Endothelial cell (in vitro differentiated cells): ENCODE measurements around the gene DDX20. TPM values are rescaled to one million over a fixed set of nuclear protein-coding genes. Genes with fewer than 3 reads are reported as not detected.
A peak's percentile ranks its signal among the peaks of the same experiment; 100 is the strongest.

Experiments used
- DNase-seq: peaks from one replicate; pipeline ENCODE4 v3.0.0; 2021; ENCODE audit warnings: low spot score
- H3K27ac Mint-ChIP-seq: one replicate; pipeline ENCODE4 v1.8.0; 2021; ENCODE audit warnings: mixed read lengths, inconsistent platforms; ENCODE audit not compliant: unreplicated experiment
- H3K27me3 Mint-ChIP-seq: one replicate; pipeline ENCODE4 v1.8.0; 2021; ENCODE audit warnings: mild to moderate bottlenecking, moderate library complexity, mixed read lengths, inconsistent platforms; ENCODE audit not compliant: unreplicated experiment
- H3K36me3 Mint-ChIP-seq: one replicate; pipeline ENCODE4 v1.8.0; 2021; ENCODE audit warnings: mild to moderate bottlenecking, low read depth, mixed read lengths, inconsistent platforms; ENCODE audit not compliant: unreplicated experiment
- H3K4me1 Mint-ChIP-seq: one replicate; pipeline ENCODE4 v1.8.0; 2021; ENCODE audit warnings: mild to moderate bottlenecking, mixed read lengths, inconsistent platforms; ENCODE audit not compliant: unreplicated experiment
- H3K4me3 Mint-ChIP-seq: one replicate; pipeline ENCODE4 v1.8.0; 2021; ENCODE audit warnings: mild to moderate bottlenecking, mixed read lengths, inconsistent platforms; ENCODE audit not compliant: unreplicated experiment
- H3K9me3 Mint-ChIP-seq: one replicate; pipeline ENCODE4 v1.8.0; 2021; ENCODE audit warnings: mixed read lengths, inconsistent platforms; ENCODE audit not compliant: unreplicated experiment
- total RNA-seq: library from RNA; stranded (reverse); fragmentation: NEBNext Ultra II Directional; extraction: Animal tissue kit (Norgen Biotek cat#: 25700); gene quantifications from one replicate; pipeline ENCODE4 v1.2.1, GENCODE V29; 2021; ENCODE audit not compliant: unreplicated experiment
- TF ChIP-seq, protein P1 (sequence below): fragments of 200-600 bp; sonication (generic); IDR thresholded peaks from one replicate; pipeline ENCODE4 v1.5.0; 2021; ENCODE audit warnings: antibody characterized with exemption; ENCODE audit not compliant: unreplicated experiment

The DDX20 gene
- total RNA-seq, 1 donor from 2014 or later = 18.8 TPM

DNA sequence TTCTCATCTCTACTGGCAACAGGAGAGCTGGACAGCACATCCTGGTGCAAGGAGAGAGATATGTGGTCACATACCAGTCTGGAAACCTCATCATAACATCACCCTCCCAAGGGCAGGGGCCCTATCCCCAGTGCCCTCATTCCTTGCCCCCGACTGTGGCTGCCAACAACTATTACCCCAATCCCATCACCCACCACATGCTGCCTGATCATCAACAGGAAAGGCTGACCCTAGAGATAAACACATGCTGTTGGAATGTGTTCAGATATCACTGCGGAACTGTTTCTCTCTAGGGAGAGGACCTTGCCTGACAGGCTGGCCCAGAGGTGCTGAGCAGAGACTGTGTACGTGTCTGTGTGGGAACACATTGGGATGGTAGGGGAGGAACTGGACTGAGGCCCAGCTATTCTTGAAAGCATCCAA lies 12.0 kb upstream of the DDX20 start:
- Mint-ChIP-seq H3K36me3 (no peaks in the 10 kb centered on the region), H3K27ac (peak overlapping the region; percentile 36), H3K27me3 (peaks cover 10% of the 10 kb centered on the region), H3K4me3 (no peak overlapping the region), H3K9me3 (no peaks in the 10 kb centered on the region), H3K4me1 (peaks cover 5% of the 10 kb centered on the region)
- TF ChIP-seq, protein P1, sequence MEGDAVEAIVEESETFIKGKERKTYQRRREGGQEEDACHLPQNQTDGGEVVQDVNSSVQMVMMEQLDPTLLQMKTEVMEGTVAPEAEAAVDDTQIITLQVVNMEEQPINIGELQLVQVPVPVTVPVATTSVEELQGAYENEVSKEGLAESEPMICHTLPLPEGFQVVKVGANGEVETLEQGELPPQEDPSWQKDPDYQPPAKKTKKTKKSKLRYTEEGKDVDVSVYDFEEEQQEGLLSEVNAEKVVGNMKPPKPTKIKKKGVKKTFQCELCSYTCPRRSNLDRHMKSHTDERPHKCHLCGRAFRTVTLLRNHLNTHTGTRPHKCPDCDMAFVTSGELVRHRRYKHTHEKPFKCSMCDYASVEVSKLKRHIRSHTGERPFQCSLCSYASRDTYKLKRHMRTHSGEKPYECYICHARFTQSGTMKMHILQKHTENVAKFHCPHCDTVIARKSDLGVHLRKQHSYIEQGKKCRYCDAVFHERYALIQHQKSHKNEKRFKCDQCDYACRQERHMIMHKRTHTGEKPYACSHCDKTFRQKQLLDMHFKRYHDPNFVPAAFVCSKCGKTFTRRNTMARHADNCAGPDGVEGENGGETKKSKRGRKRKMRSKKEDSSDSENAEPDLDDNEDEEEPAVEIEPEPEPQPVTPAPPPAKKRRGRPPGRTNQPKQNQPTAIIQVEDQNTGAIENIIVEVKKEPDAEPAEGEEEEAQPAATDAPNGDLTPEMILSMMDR = no peak
- DNase-seq = no peak

DNA sequence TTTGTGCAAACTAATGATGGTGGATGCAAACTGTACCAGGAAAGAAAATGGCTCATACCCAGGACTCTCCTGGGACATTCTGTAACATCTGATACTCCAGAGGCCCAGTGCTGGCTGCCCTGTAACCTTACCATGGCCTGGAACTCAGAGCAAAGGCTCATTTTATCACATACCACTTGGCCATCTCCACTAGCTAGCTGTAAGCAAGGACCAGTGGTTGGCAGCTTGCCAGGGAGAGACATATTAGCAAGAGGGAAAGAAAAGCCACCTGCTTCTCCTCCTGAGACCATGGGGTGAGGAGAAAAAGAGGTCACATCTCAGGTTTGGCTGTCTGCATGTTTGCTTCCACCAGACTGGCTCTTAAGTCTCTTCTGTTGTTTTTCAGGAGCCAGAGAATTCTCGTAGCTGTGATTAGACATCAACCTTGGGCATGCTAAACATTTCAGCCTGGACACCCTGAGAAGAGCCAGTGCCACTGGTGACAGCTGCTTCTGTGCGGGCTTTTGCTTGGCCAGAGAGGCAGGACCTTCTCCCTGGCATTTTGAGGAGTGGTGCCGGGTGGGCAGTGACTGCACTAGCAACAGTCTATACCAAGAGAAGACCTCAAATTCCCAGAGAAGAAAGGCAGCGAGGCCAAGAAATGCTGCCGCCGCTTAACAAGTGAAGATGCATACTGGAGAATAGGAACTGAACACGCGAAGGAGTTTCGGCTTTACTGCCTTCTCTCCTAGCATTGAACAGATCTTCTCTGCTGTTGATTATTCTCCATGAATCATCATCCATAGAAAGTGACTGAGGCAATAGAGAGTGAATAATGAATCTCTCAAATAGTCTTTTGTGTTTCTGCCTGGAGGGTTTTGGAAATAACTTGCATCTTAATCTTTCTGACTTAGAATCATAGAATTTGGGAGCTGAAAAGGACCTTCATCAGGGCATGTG lies 9.8 kb upstream of the DDX20 start:
- no peak overlapping the region for H3K4me3 Mint-ChIP-seq

DNA sequence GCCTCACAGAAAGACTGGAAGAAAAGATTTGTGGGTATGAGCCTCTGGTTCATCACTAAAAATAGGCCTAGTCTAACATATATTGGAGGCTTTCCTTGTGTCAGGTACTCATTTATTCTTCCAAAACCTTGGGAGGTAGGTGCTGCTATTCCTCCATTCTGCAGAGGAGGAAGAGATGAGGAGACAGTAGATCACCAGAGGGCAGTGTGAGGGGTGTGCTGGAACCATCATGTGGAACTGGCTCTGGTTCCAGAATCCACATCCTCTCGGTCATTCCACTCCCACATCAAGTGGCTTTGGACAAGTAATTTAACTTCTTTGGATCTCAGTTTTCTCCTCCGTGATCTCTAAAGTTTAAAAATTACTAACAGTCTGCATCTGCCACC lies 9.1 kb upstream of the DDX20 start:
- peaks cover 7% of the 10 kb centered on the region for H3K4me1 Mint-ChIP-seq
- DNase-seq = no peak
- H3K27me3 Mint-ChIP-seq = peaks cover 3% of the 10 kb centered on the region
- no peak overlapping the region for H3K27ac Mint-ChIP-seq
- TF ChIP-seq, protein P1 = no peak
- H3K4me3 Mint-ChIP-seq = no peak overlapping the region
- H3K9me3 Mint-ChIP-seq = no peaks in the 10 kb centered on the region
- no peaks in the 10 kb centered on the region for H3K36me3 Mint-ChIP-seq

More for the DNA sequence above, 9.8 kb upstream of the DDX20 start:
- no peaks in the 10 kb centered on the region for H3K9me3 Mint-ChIP-seq
- H3K27ac Mint-ChIP-seq = no peak overlapping the region
- peaks cover 7% of the 10 kb centered on the region for H3K4me1 Mint-ChIP-seq
- no peak for DNase-seq
- TF ChIP-seq, protein P1 = no peak
- H3K36me3 Mint-ChIP-seq = no peaks in the 10 kb centered on the region
- peaks cover 5% of the 10 kb centered on the region for H3K27me3 Mint-ChIP-seq

DNA sequence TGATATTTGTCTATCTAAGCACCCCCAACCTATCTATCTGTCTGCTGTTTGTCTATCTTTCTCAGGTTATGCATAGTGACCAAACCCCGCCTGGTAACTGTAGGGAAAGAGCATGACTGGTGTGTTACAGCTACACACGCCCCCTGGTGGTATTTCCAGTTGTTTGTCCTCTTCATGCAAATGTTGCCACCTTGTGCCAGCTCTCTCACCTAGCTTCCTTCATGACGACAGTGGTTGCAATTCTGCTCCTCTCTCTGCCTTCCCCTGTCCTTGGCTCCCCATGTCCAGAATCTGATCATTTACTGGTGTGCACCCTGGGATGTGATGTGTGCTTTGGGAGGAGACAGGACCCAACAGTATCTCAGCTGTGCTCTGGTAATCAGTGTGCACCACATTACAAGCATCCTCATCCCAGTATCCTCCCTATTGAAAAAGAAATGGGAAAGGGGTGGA lies 8.4 kb upstream of the DDX20 start:
- peaks cover 3% of the 10 kb centered on the region for H3K27me3 Mint-ChIP-seq

More for the DNA sequence above, 8.4 kb upstream of the DDX20 start:
- Mint-ChIP-seq H3K4me3 (no peak overlapping the region), H3K4me1 (peaks cover 7% of the 10 kb centered on the region), H3K9me3 (no peaks in the 10 kb centered on the region), H3K36me3 (no peaks in the 10 kb centered on the region), H3K27ac (no peak overlapping the region)
- TF ChIP-seq, protein P1 = peak; percentile 69
- peak; percentile 71 for DNase-seq
